OCI-LY7 (cell line): ENCODE data around the gene LRRC8D. TPM values are rescaled to one million over a fixed set of nuclear protein-coding genes. Genes with fewer than 3 reads are reported as not detected.

Experiments used
- BruUV-seq: library from RNA; stranded (reverse); fragments of 400-500 nt; replicated peaks from 2 replicates; lab custom pipeline; 2021; lab: Mats Ljungman, UMichigan
- CTCF ChIA-PET: fragments of 300-600 bp; sonication (Branson Sonifier 250); formaldehyde crosslinking; loops from one replicate; lab custom pipeline; 2022; ENCODE audit warnings: antibody characterized with exemption; ENCODE audit not compliant: unreplicated experiment; lab: Charles Lee
- POLR2A ChIA-PET: fragments of 300-600 bp; sonication (Branson Sonifier 250); formaldehyde crosslinking; loops from one replicate; lab custom pipeline; 2022; ENCODE audit warnings: antibody characterized with exemption; lab: Charles Lee
- DNase-seq: peaks from one replicate; pipeline ENCODE4 v3.0.0-alpha.2; 2015; ENCODE audit warnings: low spot score
- H2AFZ ChIP-seq: fragments of 200-600 bp; sonication (generic), shearing (Covaris generic); 2 replicates; pipeline ENCODE4 v1.6.1; 2014; ENCODE audit warnings: mild to moderate bottlenecking, antibody characterized with exemption, low read length, moderate library complexity
- H3K27ac ChIP-seq: fragments of 200-600 bp; sonication (generic); 2 replicates; pipeline ENCODE4 v1.5.1; 2014; ENCODE audit warnings: mixed run types, low read depth, mild to moderate bottlenecking, moderate library complexity, low read length, inconsistent platforms; ENCODE audit not compliant: poor library complexity, severe bottlenecking
- H3K36me3 ChIP-seq: fragments of 200-600 bp; sonication (generic); 2 replicates; pipeline ENCODE4 v1.6.1; 2014; ENCODE audit warnings: mild to moderate bottlenecking, antibody characterized with exemption, low read length, moderate library complexity, mixed read lengths; ENCODE audit not compliant: insufficient read depth
- H3K4me1 ChIP-seq: fragments of 200-600 bp; sonication (generic); 2 replicates; pipeline ENCODE4 v1.5.1; 2014; ENCODE audit warnings: mild to moderate bottlenecking, low read length; ENCODE audit not compliant: insufficient read depth, poor library complexity, severe bottlenecking
- H3K4me2 ChIP-seq: fragments of 200-600 bp; sonication (generic); 2 replicates; pipeline ENCODE4 v1.6.1; 2014; ENCODE audit warnings: mild to moderate bottlenecking, low read length
- H3K4me3 ChIP-seq: fragments of 200-600 bp; sonication (generic); 2 replicates; pipeline ENCODE4 v1.5.1; 2014; ENCODE audit warnings: mild to moderate bottlenecking, low read depth, low read length; ENCODE audit not compliant: poor library complexity, severe bottlenecking
- H3K79me2 ChIP-seq: fragments of 200-600 bp; sonication (generic); 2 replicates; pipeline ENCODE4 v1.6.1; 2016; ENCODE audit warnings: low read depth, mild to moderate bottlenecking, low read length, moderate library complexity, mixed read lengths; ENCODE audit not compliant: insufficient read depth
- H3K9me2 ChIP-seq: fragments of 200-600 bp; sonication (generic); 2 replicates; pipeline ENCODE4 v1.6.1; 2016; ENCODE audit warnings: mild to moderate bottlenecking, low read length, mixed read lengths; ENCODE audit not compliant: insufficient read depth
- H3K9me3 ChIP-seq: fragments of 200-600 bp; sonication (generic); 2 replicates; pipeline ENCODE4 v1.6.1; 2014; ENCODE audit warnings: mild to moderate bottlenecking, mixed run types, low read length, mixed read lengths
- H4K20me1 ChIP-seq: fragments of 200-600 bp; sonication (generic); 2 replicates; pipeline ENCODE4 v1.6.1; 2014; ENCODE audit warnings: mild to moderate bottlenecking, antibody characterized with exemption, low read length, moderate library complexity, mixed read lengths; ENCODE audit not compliant: insufficient read depth
- CTCF ChIP-seq: fragments of 200-600 bp; sonication (generic); conservative IDR thresholded peaks from 2 replicates; pipeline ENCODE4 v1.5.1; 2014; ENCODE audit warnings: mild to moderate bottlenecking, antibody characterized with exemption, low read length, moderate library complexity, mixed read lengths
- EZH2phosphoT487 ChIP-seq: fragments of 200-600 bp; sonication (generic); IDR thresholded peaks from 2 replicates; pipeline ENCODE4 v1.6.1; 2018; ENCODE audit warnings: low read depth, borderline replicate concordance, mild to moderate bottlenecking, mixed run types, antibody characterized with exemption, low read length, moderate library complexity, mixed read lengths
- intact Hi-C: fragments of 100-400 bp; cut with micrococcal nuclease; formaldehyde crosslinking; loops from one replicate; pipeline ENCODE4 v1.10.0; 2022; ENCODE audit not compliant: unreplicated experiment
- total RNA-seq, 2 experiments: library from RNA; depleted of rRNA in 1 of 2; stranded (reverse); fragments of >200 nt in 1 of 2; shearing (Covaris generic) in 1 of 2; gene quantifications; 2 replicates each; pipeline ENCODE4 v1.2.3, GENCODE V29; 2014 to 2022

The LRRC8D gene
- total RNA-seq, 2 experiments from 2014 or later, result 23.8 to 37.1 TPM

GRCh38 chr1:89897347-89898133 is 76.7 kb downstream of the LRRC8D start:
- ChIA-PET POLR2A (no interaction called here), CTCF (no interaction called here)
- Histone ChIP-seq H3K9me2 (no peaks in the 10 kb centered on the region), H3K27ac (no peak overlapping the region), H4K20me1 (peaks cover 8% of the 10 kb centered on the region; the same call in 1 of the 2 replicates), H3K9me3 (no peaks in the 10 kb centered on the region), H3K36me3 (peaks cover 8% of the 10 kb centered on the region; the same call in 1 of the 2 replicates), H3K4me2 (no peak overlapping the region), H2AFZ (no peak overlapping the region), H3K4me1 (no peaks in the 10 kb centered on the region), H3K4me3 (no peak overlapping the region), H3K79me2 (no peaks in the 10 kb centered on the region; the same call in 1 of the 2 replicates)
- BruUV-seq, result no TSS peak
- TF ChIP-seq CTCF (no peak), EZH2phosphoT487 (no peak)
- DNase-seq, result no peak
- intact Hi-C loops, result loop anchor here (2.0 kb wide), 1 partner anchor 21 kb away; no protein-coding TSS in a partner anchor

GRCh38 chr1:89898150-89898549 is 77.3 kb downstream of the LRRC8D start:
- Histone ChIP-seq H3K9me3 (no peaks in the 10 kb centered on the region), H3K36me3 (peaks cover 8% of the 10 kb centered on the region; the same call in 1 of the 2 replicates), H3K4me1 (no peaks in the 10 kb centered on the region), H2AFZ (no peak overlapping the region), H3K27ac (no peak overlapping the region), H3K4me3 (no peak overlapping the region), H4K20me1 (0 out of 2 replicates have a peak, but pooled peaks cover 8% of the 10 kb centered on the region), H3K4me2 (no peak overlapping the region), H3K9me2 (no peaks in the 10 kb centered on the region), H3K79me2 (no peaks in the 10 kb centered on the region; the same call in 1 of the 2 replicates)
- no peak for DNase-seq
- no peak for TF ChIP-seq CTCF
- TF ChIP-seq EZH2phosphoT487, result no peak
- intact Hi-C loops, result loop anchor here (2.0 kb wide), 1 partner anchor 21 kb away; no protein-coding TSS in a partner anchor
- ChIA-PET CTCF (no interaction called here), POLR2A (no interaction called here)
- no TSS peak for BruUV-seq
